GM21447 (cell line): ENCODE results near the gene IFNL4.
"Not testable (repeated sequence)": the region's sequence is repeated elsewhere in the genome, so short reads cannot be mapped to it uniquely, and the experiment has no call there.

Experiments used
- ATAC-seq: cut with Tn5 transposase; IDR thresholded peaks from one replicate; pipeline ENCODE4 v1.9.1; 2021; ENCODE audit not compliant: unreplicated experiment

IFNL4 gene

GRCh38 chr19:39224910-39225309 is 23.7 kb downstream of the IFNL4 start:
- no peak for ATAC-seq

- ATAC-seq, result no peak
Observed at GRCh38 chr19:39223703-39224279, 24.9 kb downstream of the IFNL4 start.

GRCh38 chr19:39219108-39219507 is 29.5 kb downstream of the IFNL4 start:
- ATAC-seq, result not testable (repeated sequence)

GRCh38 chr19:39218230-39219007 is 30.2 kb downstream of the IFNL4 start:
- ATAC-seq, result no peak

- ATAC-seq, result no peak
Observed at GRCh38 chr19:39217094-39217493, 31.6 kb downstream of the IFNL4 start.

- not testable (repeated sequence) for ATAC-seq
Observed at GRCh38 chr19:39215323-39215722, 33.3 kb downstream of the IFNL4 start.

- ATAC-seq, result no peak
Observed at GRCh38 chr19:39212375-39212742, 36.3 kb downstream of the IFNL4 start.

GRCh38 chr19:39211731-39212374 is 36.8 kb downstream of the IFNL4 start:
- ATAC-seq, result no peak

- ATAC-seq, result no peak
Observed at GRCh38 chr19:39209196-39209595, 39.5 kb downstream of the IFNL4 start.

- ATAC-seq, result no peak
Observed at GRCh38 chr19:39208175-39208795, 40.4 kb downstream of the IFNL4 start.

- no peak for ATAC-seq
Observed at GRCh38 chr19:39207293-39207836, 41.3 kb downstream of the IFNL4 start.

- ATAC-seq, result no peak
Observed at GRCh38 chr19:39206122-39206521, 42.5 kb downstream of the IFNL4 start.

- ATAC-seq, result no peak
Observed at GRCh38 chr19:39205449-39205764, 43.2 kb downstream of the IFNL4 start.

- ATAC-seq, result no peak
Observed at GRCh38 chr19:39203372-39204341, 45.0 kb downstream of the IFNL4 start, which contains the start of gene SYCN. TSS of gene SYCN (minus strand) at chr19:39204263. CDS start at chr19:39204254, 9 bp downstream.

- no peak for ATAC-seq
Observed at GRCh38 chr19:39202998-39203355, 45.7 kb downstream of the IFNL4 start.

GRCh38 chr19:39200803-39201115 is 47.9 kb downstream of the IFNL4 start:
- ATAC-seq, result no peak

GRCh38 chr19:39200066-39200802 is 48.4 kb downstream of the IFNL4 start:
- no peak for ATAC-seq

- no peak for ATAC-seq
Observed at GRCh38 chr19:39199025-39199424, 49.6 kb downstream of the IFNL4 start.

GRCh38 chr19:39197808-39198207 is 50.8 kb downstream of the IFNL4 start:
- ATAC-seq, result no peak
